GM12865 (cell line): ENCODE results near the gene DPPA3.

Source experiments
- DNase-seq: peaks from one replicate; pipeline ENCODE4 v3.0.0; 2010; ENCODE audit warnings: low read depth
- H3K4me3 ChIP-seq: 2 replicates; pipeline ENCODE4 v1.5.1; 2011; ENCODE audit warnings: mild to moderate bottlenecking, low read depth, low read length, control low read depth
- CTCF ChIP-seq: IDR thresholded peaks from 2 replicates; pipeline ENCODE4 v1.5.1; 2011; ENCODE audit warnings: low read length, control low read depth, low read depth, inconsistent platforms; ENCODE audit not compliant: insufficient read depth; ENCODE audit errors: missing control alignments

Gene DPPA3

GRCh38 chr12:7695566-7696197 is 15.6 kb upstream of the DPPA3 start, which contains the start of gene GDF3:
TSS of gene GDF3 (minus strand) at chr12:7695775. CDS start at chr12:7695728, 47 bp downstream.
- TF ChIP-seq CTCF = no peak
- no peak for DNase-seq
- H3K4me3 ChIP-seq = no peak within 1 kb of the TSS

GRCh38 chr12:7705846-7706245 is 5.4 kb upstream of the DPPA3 start:
- no peak for DNase-seq
- TF ChIP-seq CTCF = no peak
- H3K4me3 ChIP-seq = no peak overlapping the region

- TF ChIP-seq CTCF = no peak
- DNase-seq = no peak
- H3K4me3 ChIP-seq = no peak overlapping the region
These were observed 1.1 kb upstream of the DPPA3 start for GRCh38 chr12:7709969-7710675.

- no peak for DNase-seq
- H3K4me3 ChIP-seq = no peak overlapping the region
- TF ChIP-seq CTCF = no peak
These were observed 1.7 kb downstream of the DPPA3 start for GRCh38 chr12:7712841-7713442.

- H3K4me3 ChIP-seq = no peak overlapping the region
- peak; percentile 14 for TF ChIP-seq CTCF
- peak; percentile 33 for DNase-seq
These were observed 5.1 kb downstream of the DPPA3 start for GRCh38 chr12:7716381-7716780.

- DNase-seq = no peak
- TF ChIP-seq CTCF = no peak
These were observed 8.9 kb downstream of the DPPA3 start for GRCh38 chr12:7719946-7720730.

More at GRCh38 chr12:7719946-7720730, 8.9 kb downstream of the DPPA3 start:
- H3K4me3 ChIP-seq = no peak overlapping the region
